ENCODE results near the gene MCM3AP.

The MCM3AP gene

DNA sequence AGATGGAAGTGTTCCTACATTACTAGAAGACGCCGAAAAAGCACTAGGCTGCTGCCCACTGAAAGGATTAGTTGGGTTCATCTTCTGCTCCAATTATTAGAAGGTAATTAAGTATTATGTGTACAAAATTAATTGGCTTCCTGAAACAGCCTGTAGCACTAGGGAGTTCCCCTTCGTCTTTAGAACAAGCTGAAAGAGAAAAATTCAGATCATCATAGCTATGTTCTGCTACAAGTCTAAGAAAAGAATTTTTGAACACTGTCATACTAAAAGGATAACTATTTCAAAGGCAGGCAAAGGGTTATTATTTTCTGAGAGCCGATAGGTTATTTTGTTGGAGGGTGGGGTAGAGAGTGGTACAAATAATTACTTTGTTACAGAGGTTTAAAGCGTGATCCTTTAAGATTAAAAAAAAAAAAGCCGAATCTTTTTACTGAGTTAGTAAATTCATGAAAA, at the start of gene MCM3AP:
MCM3AP (minus strand) TSS at position 406 of the 456 bp plus-strand sequence; CDS start at position 81, 325 bp downstream.
- no peak for DNase-seq

DNA sequence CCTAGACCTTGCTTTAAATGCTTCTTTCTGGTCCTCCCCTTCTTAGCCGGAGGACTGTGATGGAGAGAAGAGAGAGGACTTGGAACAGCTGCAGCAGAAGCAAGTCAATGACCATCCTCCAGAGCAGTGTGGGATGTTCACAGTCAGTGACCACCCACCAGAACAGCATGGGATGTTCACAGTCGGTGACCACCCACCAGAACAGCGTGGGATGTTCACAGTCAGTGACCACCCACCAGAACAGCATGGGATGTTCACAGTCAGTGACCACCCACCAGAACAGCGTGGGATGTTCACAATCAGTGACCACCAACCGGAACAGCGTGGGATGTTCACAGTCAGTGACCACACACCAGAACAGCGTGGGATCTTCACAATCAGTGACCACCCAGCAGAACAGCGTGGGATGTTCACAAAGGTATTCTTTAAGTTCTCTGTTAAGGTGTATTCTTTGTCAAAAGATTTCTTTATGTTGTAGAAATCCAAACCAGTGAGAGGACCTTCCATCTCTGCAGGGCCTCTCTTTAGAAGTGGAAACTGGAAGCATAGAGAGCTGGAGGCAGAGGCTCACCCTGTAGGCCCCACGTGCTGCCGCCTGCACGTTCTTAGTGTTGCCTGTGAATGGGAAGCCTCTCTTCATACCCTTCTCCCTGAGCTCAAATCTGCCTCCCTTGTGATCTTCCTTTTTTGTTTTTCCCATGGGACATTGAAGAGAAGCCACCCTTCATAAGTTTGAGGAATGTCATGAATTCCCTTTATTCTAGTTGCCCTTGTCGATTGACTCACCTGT, 49.1 kb upstream of the MCM3AP start:
- no peak for DNase-seq

DNA sequence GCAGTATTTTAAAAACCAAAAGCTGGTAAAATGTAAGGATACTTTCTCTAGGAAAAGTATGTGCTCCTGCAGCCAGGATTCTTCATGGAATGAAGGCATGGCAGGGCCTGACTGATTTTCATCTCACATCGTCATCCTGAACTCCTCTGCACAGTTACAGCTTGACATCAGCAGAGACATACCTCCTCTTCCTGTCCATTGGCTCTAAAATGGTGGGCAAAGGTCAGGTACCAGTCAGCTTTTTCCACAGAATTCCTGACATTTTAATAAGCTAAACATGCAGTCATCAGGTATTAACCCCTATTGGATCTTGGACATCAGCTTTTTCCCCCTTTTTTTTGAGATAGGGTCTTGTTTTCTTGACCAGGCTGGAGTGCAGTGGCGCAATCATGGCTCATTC, 44.4 kb upstream of the MCM3AP start:
- DNase-seq: no peak

DNA sequence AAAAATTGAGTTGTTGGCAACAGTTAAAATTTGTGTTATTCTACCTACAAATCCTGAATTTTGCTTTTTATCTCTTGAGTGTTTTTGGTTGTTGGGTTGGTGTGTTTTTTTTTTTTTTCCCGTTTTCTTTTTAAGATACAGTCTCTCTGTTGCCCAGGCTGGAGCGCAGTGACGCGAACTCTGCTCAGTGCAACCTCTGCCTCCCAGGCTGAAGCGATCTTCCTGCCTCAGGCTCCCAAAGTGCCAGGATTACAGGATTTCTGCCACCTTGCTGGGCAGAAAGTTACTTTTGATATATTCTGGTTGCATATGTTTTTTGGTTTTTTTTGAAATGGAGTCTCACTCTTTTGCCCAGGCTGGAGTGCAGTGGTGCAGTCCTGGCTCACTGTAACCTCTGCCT, 42.7 kb upstream of the MCM3AP start:
- DNase-seq: no peak

DNA sequence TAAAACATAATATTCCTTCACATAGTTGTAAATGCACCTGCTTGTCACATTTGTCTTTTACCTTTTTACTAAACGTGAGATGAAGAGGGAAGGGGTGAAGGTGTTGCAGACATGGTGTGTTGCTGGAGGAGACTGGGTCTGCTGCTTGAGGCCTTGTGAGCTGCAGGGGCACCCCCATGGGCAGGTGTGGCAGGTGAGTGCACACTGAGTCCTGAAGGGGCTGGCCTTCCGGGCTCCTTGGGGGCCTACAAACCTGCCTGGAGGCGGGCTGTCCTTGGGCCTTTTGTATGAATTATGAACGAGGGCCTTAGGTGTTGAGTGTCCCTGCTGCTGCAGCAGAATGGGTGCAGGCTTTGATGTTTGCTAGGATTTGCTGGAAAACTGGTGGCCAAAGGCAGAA, 42.3 kb upstream of the MCM3AP start:
- no peak for DNase-seq

DNA sequence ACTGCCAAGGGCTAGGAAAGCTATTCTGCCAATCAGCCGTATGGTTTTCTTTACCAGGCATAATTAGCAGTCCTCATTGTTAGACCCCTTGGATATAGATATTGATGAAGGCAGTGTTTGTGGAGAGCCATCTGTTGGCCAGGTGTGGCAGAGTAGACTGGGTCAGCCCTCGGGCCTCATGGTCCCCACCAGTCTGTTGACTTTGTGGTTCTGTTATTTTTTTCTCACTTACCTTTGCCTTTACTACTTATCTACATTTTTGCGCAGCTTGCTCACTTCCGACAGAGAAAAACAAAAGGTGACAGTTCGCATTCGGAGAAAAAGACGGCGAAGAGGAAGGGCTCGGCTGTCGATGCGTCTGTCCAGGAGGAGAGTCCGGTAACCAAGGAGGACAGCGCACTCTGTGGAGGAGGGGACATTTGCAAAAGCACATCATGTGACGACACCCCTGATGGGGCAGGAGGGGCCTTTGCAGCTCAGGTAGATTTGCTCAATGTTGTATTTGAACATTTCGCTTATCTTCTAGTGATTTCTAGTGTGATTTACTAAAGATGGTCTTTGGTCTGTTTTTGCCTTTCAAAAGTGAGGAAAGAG, 40.8 kb upstream of the MCM3AP start:
- DNase-seq: no peak

DNA sequence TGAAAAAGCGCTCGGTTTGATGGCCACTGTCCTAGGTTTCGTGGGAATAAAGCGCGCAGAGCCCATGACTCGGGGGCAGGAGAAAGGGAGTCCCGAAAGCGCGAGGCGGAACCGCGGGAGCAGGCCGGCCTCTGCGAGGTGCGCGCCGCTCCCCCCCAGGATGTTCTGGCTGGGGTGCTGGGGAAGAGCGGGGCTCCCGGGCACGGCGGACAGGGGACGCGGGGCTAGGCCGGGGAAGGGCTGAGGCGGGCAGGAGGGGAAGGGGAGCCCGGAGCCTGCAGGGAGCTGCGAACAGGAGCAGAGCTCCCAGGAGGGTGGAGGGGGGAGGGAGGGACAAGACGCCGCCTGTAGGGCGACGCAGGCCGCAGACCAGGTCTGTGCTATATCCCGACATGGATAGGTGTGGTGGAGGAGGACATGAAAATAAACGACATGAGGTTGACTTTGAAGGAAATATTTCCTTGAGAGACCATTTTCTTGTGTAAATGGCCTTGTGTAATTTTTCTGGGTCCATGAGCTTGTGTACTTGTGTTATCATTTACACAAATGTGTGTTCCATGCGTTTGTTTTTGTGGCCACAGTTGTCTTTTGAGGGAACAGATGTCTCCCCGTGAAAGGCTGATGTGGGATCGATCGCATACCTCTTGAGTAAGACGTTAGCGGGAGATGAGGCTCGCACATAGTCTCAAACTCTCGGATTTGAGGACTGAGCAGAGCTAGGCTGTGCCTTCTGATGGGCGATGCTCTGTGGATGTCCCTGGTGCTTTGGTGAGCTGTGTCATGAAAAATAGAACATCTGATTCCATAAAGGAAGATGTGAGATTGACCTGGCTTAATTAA, 39.9 kb upstream of the MCM3AP start:
- DNase-seq: peak; percentile 69

DNA sequence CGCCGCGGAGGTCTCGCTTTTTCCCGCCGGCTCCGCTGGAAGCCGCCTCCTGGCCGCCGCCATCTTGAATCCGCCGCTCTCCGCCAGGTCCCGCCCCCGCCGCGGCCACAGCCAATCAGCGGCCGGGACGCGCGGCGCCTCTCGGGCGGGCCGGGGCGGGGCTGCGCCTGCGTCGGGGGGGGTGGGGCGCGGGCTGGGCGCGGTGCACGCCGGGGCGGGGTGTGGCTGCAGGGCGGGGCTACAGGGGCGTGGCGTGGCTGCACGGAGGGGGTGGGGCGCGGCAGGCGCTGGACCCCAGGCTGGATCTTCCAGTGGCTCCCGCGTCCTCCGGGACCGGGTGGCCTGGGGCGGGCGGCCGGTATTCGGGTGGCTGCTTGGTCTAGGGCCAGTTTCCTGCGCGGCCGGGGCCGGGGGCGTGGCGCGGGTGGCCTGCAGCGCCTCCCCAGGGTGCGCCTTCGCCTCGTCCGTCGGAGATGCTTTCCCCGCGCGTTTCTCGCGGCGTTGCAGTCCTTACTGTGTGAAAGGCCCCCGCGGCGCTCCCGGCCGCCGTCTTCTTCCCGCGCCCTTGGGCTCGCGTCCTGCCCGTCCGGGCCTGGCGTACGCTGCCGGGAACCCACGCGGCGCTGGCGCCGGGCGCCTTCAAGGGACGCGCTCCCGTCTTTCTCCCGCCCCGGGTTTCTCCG, 39.1 kb upstream of the MCM3AP start:
- DNase-seq: peak; percentile 91

DNA sequence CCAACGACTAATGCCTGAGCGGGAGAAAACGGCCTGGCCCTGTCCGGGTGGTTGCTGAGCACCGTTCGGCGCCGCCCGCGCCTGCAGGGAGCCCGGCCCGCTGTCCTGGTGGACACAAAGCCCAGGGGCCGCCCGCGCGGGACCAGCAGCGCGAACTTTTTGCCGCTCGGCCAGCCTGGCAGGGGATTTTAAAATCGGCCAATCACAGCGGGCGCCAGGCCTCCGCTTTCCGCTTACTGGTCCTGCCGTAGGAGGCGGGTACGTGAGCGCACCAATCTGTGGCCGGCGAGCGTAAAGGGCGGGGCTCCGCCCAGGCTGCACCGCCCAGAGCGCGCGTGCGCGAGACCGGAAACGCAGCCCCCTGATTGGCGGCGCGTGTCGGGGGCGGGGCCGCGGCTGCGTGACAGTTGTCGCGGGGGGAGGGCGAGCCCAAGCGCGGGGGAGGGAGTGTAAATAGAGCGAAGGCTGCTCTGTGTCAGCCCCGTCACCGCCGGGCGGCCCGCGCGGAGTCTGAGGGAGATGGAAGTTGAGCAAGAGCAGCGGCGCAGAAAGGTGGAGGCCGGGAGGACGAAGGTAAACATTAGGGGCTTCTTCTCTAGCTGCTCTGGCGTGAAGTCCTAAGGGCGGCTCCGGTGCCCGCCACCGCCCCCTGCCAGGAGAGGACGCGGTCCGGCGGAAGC, 38.4 kb upstream of the MCM3AP start, which contains the start of the genes C21orf58 and PCNT:
C21orf58 (minus strand) TSS at position 161 of the 680 bp plus-strand sequence. CDS start 1,132 bp downstream, outside the sequence.
PCNT (plus strand) TSS at position 447 of the 680 bp plus-strand sequence; CDS start at position 520, 73 bp downstream.
- DNase-seq: peak; percentile 97

DNA sequence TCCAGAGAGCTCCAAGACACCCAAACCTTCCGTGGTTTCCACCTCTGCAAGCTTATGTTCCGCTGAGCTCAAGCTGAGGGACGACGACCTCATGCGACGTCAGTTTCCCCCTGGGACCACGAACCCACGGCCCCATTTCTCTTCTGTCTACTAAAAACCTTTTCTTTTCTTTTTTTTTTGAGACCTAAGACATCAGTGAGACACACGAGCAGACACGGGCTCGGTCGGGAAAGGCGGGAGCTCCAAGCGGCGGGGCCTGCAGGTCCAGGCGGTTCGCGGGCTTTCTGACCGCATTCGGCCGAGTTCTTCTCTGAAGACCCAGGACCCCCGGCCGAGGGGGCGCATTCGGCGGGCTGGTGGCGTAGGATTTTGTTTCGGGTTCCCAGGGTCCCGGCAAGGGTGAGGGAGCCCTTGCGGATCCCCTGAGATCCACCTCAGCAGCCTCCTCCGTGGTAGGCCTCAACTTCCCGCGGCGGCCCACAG, 37.9 kb upstream of the MCM3AP start:
- peak; percentile 47 for DNase-seq

DNA sequence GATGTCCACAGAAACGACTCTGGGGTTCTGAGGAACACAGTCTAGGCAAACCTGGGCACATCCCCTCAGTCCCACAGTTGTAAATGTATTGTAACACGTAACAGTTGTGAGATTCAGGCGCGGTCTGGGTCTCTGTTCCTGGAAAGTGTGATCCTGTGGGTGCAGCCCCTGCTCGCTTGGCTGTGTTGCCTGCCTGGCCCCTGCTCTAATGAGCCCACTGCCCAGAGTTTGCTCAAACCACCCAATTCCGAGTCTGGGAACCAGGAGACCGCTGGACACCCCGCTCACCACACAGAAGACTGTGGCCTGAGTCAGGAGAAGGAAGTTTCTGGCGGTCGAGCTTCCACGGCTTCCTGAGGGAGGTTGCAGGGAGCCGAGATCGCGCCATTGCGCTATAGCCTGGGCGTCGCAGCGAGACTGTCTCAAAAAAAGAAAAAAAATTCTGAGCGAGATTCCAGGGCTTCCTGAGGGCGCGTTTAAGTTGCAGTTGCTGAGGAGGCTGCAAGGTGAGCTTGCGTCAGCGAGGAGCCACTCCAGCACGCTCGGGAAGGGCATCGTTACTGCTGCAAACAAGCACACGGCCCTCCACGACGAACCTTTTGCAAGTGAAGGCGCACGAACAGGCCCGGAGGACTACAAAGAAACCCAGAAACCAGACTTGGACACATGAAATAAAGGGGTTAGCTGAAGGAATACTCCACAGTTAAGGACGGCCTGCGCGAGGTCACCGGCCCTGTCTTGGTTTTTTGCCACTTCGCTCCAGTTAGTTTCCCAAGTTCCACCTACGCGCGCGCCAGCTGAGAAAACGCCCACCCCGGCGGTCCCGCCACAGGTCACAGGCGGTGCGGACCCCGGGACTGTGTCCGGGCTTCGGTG, 37.2 kb upstream of the MCM3AP start:
- DNase-seq: peak; percentile 63

DNA sequence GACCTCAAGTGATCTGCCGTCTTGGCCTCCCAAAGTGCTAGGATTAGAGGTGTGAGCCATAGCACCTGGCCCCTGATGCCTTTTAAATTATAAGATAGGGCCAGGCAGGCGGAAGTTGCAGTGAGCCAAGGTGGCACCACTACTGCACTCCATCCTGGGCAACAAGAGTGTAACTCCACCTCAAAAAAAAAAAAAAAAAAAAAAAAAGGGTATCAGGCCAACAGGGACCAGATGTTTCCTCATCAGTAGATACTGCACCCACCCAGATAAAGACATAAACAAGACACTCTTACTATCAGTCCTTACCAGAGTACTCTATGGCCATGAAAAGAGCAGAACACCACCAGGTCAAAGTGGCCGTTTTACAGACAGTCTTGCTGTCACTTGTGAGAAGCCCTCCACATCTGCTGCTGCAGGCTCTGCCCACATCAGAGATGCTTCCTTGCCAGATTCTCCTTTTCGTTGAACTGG, 35.0 kb upstream of the MCM3AP start:
- no peak for DNase-seq

DNA sequence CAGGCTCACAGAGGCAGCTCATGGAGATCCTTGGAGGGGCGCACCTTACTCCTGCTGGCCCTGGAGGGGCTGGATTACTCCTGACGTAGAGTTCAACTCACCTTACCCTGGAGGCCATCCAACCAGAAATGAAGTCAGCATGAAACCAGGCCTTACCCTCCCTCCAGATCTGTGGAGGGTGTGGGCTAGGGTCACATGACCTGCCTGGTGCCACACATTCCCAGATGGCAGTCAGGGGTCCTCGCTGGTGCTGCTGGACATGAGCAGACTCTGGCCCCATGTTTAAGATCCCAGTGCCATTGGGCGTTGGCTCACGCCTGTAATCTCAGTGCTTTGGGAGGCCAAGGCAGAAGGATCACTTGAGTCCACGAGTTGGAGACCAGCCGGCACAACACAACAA, 33.8 kb upstream of the MCM3AP start:
- DNase-seq: no peak

DNA sequence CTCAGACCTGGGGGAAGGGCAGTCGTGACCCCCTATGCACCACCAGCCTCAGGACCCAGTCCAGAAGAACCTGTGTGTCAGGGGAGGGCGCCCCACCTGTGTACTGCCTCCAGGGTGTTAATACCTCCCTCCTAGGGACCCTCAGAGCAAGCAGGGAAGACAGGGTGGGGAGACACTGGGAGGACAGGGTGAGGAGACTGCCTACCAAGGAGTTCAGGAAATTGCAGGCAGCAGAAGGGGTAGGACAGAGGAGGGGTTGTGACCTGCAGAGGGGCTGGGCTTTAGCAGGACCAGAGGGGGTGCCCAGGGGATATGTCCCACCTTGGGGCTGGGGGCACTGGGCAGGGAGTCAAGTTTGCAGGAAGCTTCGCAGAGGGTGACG, 33.0 kb upstream of the MCM3AP start:
- no peak for DNase-seq

DNA sequence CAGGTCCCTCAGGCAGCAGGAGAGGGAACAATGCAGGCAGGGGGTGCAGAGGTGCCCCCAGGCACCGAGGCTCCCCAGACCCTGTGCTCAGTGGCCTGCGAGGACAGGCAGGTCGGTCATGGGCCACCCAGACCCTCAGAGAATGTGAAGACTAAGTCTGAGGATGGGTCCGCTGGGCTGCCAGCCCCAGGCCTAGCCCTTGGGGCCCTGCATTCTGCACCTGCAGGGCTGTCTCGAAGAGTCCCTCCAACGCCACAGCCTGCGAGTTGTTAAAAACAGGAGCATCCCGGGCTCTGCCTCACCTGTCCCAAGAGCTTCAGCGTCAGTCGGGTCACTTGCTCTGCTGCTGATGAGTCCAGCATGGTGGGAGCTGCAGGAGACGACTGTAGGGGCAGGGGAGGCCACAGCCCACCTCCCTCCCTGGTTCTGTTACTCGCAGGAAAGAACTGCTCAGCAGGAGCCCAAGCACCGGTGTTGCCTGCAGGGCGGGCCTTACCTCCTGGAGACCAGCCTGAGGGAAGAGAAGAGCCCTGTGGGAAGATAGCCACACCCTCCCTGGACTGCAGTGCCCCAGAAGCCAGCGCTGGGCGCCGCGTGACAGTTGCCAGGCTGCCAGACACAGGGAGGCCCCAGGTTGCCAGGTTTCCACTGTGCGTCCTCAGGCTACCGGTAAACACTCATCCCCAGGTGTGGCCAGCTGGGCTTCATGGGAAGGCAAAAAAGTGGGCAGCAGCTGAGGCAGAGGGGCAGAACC, 32.5 kb upstream of the MCM3AP start:
- peak; percentile 86 for DNase-seq

DNA sequence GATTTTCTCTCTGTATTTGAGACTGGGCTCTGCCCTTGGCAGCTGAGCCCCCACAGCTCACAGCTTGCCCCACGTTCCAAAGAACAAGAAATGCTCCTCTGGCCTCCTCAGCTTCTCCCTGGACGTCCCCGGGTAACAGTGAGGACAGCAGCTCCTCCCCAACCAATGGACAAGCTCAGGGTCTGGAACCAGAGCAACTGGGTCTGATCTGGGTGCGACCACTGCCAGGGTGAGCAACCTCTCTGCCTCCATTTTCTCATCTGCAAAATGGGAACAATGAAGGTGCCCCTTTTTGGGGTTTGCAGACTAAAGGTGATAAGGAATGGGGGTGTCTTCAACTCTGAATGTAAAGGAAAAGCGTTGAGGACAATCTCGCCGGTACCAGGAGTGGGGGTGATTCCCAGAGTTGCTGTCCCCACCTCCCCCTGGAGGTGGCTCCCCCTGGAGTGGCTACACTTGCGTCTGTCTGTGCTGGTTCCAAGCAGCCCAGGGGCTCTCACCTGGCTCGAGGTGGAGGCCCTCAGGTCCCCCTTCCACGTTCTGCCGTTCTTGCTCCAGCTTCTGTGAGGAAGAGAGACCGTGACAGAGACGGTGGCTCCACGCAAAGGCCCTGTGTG, 31.4 kb upstream of the MCM3AP start:
- no peak for DNase-seq

DNA sequence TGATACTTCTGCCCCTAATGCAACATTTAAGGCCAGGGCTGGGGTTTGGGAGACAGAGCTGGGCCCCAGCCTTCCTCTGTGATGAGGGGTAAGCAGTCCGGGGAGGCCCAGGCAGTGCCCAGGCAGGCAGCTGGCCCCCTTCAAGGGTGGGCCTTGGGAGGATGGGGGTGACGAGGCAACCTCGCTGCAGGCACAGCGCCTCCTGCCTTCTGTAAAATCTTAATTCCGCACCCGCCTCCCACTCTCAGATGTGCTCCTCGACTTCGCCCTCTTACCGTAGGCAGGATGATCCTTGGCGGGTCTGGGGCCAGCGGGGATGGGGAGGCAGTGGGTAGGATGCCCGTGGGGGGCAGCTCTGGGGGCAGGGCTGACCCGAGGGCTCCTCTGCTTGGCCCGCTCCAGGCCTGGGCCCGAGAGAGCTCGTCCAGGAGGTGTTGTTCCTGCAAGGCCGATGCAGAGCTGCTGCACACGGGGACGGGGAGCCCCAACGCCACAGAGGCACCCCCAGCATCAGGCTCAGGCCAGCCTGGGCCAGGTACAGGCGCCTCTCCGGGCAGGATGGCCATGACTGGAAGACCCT, 29.1 kb upstream of the MCM3AP start:
- no peak for DNase-seq

DNA sequence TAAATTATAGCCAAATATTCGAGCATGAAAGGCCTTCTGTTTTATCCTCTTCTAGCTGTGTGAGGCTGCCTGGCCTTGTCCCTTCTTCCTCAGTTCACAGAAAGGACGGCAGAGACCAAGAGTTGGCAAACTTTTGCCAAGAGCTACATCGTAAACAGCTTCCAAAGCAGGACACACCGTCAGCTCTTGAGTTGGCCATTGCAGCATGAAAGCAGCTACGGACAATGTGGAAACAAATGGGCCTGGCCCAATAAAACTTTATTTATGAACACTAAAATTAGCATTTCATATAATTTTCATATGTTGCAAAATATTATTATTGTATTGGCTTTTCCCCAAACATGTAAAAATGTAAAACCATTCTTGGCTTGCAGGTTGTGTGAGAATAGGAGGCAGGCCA, 27.5 kb upstream of the MCM3AP start:
- DNase-seq: no peak

DNA sequence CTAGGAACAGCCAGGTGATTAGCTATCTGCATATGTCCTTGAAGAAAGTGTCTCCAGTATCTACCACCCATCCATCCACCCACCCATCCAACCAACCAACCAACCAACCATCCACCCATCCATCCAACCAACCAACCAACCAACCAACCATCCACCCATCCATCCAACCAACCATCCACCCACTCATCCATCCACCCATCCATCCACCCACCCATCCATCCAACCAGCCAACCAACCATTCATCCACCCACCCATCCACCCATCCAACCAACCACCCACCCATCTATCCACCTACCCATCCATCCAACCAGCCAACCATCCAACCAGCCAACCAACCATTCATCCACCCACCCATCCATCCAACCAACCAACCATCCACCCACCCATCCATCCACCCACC, 26.2 kb upstream of the MCM3AP start:
- no peak for DNase-seq
